ENCODE measurements around the gene RINT1. TPM values are rescaled to one million over a fixed set of nuclear protein-coding genes. Genes with fewer than 3 reads are reported as not detected.

The RINT1 gene
- total RNA-seq, 1 donor from 2014 or later = 9.0 TPM

DNA sequence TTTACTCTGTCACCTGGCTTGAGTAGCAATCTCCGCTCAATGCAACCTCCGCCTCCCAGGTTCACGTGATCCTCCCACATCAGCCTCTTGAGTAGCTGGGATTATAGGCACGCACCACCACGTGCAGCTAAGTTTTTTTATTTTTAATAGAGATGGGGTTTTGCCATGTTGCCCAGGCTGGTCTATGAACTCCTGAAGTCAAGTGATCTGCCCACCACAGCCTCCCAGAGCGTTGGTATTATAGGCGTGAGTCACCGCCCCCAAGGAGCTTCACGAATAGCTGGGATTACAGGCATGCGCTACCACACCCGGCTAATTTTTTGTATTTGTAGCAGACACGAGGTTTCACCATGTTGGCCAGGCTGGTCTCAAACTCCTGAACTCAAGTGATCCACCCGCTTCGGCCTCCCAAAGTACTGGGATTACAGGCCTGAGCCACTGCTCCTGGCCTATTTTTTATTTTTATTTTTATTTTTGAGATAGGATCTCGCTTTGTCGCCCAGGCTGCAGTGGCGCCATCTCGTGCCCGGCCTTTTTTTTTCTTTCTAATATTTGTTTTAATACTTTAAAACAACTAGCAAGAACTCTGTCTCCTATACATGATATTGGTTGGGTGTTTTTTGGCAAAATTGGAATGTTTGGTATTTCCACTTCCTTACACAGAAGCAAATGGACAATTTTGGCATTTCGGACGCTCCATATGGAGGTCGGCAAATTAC, 48.2 kb downstream of the RINT1 start:
- no peak for DNase-seq (ENCODE audit: low read depth)
- Histone ChIP-seq H3K4me3 (ENCODE audit: low read depth, low read length) (no peak overlapping the region), H3K27me3 (ENCODE audit: control insufficient read depth, insufficient read depth, low read length) (no peaks in the 10 kb centered on the region), H3K36me3 (ENCODE audit: control insufficient read depth, insufficient read depth, low read length) (no peaks in the 10 kb centered on the region)
- no peak for FAIRE-seq
- no peak for TF ChIP-seq CTCF (IDR thresholded peaks at IDR 0.05; ENCODE audit: insufficient read depth, low read length, severe bottlenecking)

DNA sequence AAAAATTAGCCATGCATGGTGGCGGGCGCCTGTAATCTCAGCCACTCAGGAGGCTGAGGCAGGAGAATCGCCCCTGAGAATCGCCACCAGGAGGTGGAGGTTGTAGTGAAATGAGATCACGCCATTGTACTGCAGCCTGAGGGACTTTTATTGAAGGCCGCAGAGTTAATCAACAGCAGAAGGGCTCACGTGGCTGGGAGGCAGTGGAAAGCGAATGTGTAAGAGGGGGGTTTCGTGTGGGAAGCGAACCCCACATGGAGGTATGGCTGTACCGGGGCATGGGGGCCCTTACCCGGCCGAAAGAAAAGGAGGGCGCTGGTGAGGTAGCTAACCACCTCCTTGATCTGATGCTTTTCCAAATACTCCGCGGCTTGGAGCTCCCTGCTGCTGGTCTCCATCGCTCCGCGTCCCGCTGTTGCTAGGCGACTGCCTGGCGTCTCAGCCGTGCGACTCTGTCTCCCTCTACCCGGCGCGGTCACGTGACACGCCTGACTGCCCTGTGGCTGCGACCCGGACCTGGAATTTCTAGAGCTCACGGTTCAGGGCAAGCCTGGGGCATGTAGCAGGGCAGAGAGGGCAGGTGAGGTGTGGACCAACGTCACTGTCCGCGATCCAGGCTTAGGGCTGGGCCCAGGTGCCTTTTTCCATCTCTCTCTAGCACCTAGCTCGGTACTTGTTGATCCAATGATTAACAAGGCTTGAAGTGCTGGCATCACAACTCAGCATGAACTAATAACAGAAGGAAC, 49.2 kb downstream of the RINT1 start, which contains the start of gene EFCAB10:
Gene EFCAB10 (minus strand): TSS at position 428 of the 746 bp plus-strand sequence. CDS start 30 bp downstream, at position 398.
- no peaks in the 10 kb centered on the region for H3K36me3 ChIP-seq (ENCODE audit: control insufficient read depth, insufficient read depth, low read length)
- TF ChIP-seq CTCF (IDR thresholded peaks at IDR 0.05; ENCODE audit: insufficient read depth, low read length, severe bottlenecking) = no peak
- H3K27me3 ChIP-seq (ENCODE audit: control insufficient read depth, insufficient read depth, low read length) = no peaks in the 10 kb centered on the region
- FAIRE-seq (no peak), DNase-seq (ENCODE audit: low read depth) (peak; percentile 59)
- H3K4me3 ChIP-seq (ENCODE audit: low read depth, low read length) = peak within 1 kb of the TSS; percentile 37

GRCh38 chr7:105583061-105583460, 51.1 kb downstream of the RINT1 start:
- Histone ChIP-seq H3K36me3 (ENCODE audit: control insufficient read depth, insufficient read depth, low read length) (no peaks in the 10 kb centered on the region), H3K4me3 (ENCODE audit: low read depth, low read length) (no peak overlapping the region), H3K27me3 (ENCODE audit: control insufficient read depth, insufficient read depth, low read length) (no peaks in the 10 kb centered on the region)
- FAIRE-seq (no peak), DNase-seq (ENCODE audit: low read depth) (no peak)
- no peak for TF ChIP-seq CTCF (IDR thresholded peaks at IDR 0.05; ENCODE audit: insufficient read depth, low read length, severe bottlenecking)

DNA sequence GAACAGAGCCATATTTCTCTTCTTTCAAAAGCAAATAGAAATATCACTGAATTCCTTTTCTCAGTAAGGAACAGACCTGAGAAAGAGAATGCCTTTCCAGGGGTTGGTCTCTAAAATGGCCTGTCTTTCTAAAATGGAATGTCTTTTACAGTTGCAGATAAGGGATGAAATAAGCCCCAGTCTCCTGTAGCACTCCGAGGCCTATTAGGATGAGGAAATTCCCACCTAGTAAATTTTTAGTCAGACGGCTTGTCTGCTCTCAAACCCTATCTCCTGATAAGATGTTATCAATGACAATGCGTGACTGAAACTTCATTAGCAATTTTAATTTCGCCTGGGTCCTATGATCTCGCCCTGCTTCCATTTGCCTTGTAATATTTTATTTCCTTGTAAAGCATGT, 52.2 kb downstream of the RINT1 start:
- H3K27me3 ChIP-seq (ENCODE audit: control insufficient read depth, insufficient read depth, low read length) = no peaks in the 10 kb centered on the region

GRCh38 chr7:105585850-105586500, 54.0 kb downstream of the RINT1 start:
- FAIRE-seq (no peak), DNase-seq (ENCODE audit: low read depth) (no peak)
- H3K27me3 ChIP-seq (ENCODE audit: control insufficient read depth, insufficient read depth, low read length) = no peaks in the 10 kb centered on the region
- no peaks in the 10 kb centered on the region for H3K36me3 ChIP-seq (ENCODE audit: control insufficient read depth, insufficient read depth, low read length)
- TF ChIP-seq CTCF (IDR thresholded peaks at IDR 0.05; ENCODE audit: insufficient read depth, low read length, severe bottlenecking) = no peak
- H3K4me3 ChIP-seq (ENCODE audit: low read depth, low read length) = no peak overlapping the region

More for the DNA sequence above, 52.2 kb downstream of the RINT1 start:
- no peak for TF ChIP-seq CTCF (IDR thresholded peaks at IDR 0.05; ENCODE audit: insufficient read depth, low read length, severe bottlenecking)
- DNase-seq (ENCODE audit: low read depth) = no peak
- Histone ChIP-seq H3K36me3 (ENCODE audit: control insufficient read depth, insufficient read depth, low read length) (no peaks in the 10 kb centered on the region), H3K4me3 (ENCODE audit: low read depth, low read length) (no peak overlapping the region)
- no peak for FAIRE-seq
